Hippocampal formation (tissue), 2 donors: ENCODE data around the gene CCDC28A.
A peak's percentile ranks its signal among the peaks of the same experiment; 100 is the strongest.

Experiments used
- DNase-seq, 2 donors: peaks; one replicate each; lab custom pipeline; 2025; lab: John Stamatoyannopoulos, UW

Gene CCDC28A

GRCh38 chr6:138833816-138834539 is 60.4 kb downstream of the CCDC28A start:
- peak in 1 of 2 donors; percentile 59 for DNase-seq

- DNase-seq = no peak
These were observed 63.7 kb downstream of the CCDC28A start for GRCh38 chr6:138837246-138837645.
